NB4 (cell line): Measurements from ENCODE around the gene SPINK9.

Experiments
- POLR2A ChIP-seq: IDR thresholded peaks from 2 replicates; pipeline ENCODE4 v1.6.1; 2011; ENCODE audit warnings: mild to moderate bottlenecking; ENCODE audit not compliant: insufficient read length; ENCODE audit errors: extremely low read depth
- TF ChIP-seq, protein P1 (sequence below): IDR thresholded peaks from one replicate; pipeline ENCODE4 v1.5.1; 2012; ENCODE audit warnings: low read depth, low read length
- TF ChIP-seq, protein P2 (sequence below): IDR thresholded peaks from 2 replicates; pipeline ENCODE4 v1.6.1; 2011; ENCODE audit warnings: low read depth, low read length

DNA sequence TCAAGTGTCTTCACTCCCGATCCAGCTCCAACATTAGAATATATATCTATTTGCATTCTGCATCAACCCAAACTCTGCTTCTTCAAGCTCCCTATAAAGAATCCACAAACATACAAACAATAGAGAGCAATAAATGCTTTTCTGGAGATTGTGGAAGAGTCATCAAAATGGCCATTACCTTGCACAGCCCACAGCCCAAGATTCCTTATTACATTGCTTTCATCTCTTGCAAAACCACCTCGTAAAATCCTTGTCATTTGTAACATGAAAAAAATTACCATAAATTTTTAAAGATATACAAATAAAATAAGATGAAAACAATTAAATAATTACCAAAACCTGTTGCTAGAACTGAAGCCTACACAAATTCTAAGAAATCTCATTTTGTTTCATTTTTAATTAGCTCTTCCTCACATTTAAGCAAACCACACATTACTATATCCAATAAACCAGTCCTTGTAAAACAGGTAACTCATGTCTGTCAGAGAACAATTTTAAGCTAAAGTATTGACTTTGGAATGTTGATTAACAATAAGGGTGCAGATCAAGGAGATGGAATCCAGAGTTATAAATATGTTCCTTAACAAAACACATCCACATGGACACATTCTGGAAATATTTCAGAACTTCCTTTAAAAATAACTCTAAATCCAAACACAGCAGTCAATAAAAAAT, 7.1 kb downstream of the SPINK9 start:
- TF ChIP-seq, protein P1, sequence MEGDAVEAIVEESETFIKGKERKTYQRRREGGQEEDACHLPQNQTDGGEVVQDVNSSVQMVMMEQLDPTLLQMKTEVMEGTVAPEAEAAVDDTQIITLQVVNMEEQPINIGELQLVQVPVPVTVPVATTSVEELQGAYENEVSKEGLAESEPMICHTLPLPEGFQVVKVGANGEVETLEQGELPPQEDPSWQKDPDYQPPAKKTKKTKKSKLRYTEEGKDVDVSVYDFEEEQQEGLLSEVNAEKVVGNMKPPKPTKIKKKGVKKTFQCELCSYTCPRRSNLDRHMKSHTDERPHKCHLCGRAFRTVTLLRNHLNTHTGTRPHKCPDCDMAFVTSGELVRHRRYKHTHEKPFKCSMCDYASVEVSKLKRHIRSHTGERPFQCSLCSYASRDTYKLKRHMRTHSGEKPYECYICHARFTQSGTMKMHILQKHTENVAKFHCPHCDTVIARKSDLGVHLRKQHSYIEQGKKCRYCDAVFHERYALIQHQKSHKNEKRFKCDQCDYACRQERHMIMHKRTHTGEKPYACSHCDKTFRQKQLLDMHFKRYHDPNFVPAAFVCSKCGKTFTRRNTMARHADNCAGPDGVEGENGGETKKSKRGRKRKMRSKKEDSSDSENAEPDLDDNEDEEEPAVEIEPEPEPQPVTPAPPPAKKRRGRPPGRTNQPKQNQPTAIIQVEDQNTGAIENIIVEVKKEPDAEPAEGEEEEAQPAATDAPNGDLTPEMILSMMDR, result no peak
- TF ChIP-seq POLR2A, result no peak
- TF ChIP-seq, protein P2, sequence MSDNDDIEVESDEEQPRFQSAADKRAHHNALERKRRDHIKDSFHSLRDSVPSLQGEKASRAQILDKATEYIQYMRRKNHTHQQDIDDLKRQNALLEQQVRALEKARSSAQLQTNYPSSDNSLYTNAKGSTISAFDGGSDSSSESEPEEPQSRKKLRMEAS, result no peak
